ENCODE results near the gene TMLHE.
"Not testable (repeated sequence)": the region's sequence is repeated elsewhere in the genome, so short reads cannot be mapped to it uniquely, and the experiment has no call there.

Gene TMLHE, protein sequence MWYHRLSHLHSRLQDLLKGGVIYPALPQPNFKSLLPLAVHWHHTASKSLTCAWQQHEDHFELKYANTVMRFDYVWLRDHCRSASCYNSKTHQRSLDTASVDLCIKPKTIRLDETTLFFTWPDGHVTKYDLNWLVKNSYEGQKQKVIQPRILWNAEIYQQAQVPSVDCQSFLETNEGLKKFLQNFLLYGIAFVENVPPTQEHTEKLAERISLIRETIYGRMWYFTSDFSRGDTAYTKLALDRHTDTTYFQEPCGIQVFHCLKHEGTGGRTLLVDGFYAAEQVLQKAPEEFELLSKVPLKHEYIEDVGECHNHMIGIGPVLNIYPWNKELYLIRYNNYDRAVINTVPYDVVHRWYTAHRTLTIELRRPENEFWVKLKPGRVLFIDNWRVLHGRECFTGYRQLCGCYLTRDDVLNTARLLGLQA
- 3.9 to 10.2 (median 9.2) reads per million in 4 donors for total RNA-seq

DNA sequence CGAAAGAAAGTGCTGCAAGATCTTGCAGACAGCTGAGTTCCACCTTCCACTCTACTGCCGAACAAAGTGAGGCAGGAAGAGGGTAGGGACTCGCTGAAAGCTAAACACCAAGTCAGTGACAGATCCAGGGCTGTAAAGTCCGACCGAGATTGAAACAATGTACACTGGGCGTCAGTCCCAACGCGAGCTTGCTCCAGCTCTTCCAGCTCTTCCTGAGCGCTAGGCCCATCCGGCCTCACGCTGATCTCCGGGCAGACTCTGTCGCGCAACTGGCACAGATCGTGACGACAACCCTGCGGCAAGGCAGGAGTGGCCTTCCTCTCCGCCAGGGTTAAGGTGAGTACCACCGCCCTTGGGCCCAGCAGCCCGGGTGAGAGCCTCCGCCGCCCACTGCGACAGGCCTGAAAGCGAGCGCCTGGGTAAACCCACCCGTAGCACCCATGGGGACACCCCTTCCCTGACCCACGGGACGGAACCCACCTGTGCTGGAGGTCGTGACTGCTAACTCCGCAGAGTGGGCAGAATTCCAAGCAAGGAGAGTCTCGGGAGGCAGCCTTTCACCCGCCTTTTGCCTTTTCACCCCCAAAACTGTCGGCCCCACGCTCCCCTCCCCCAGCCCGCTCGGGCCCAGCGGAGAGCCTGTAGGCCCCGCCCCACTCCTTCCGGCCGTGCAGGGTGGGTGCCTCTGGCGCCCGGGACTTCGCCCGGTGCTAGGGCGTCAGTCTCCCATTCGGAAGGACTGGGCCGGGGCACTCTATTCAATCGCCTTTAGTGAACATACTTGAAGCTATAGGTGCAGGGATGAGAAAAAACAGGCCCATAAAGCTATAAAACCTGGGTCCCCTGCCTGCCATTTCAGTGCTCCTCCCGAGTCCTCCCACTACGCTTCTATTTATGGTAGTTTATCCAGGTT, at the start of gene TMLHE, which contains the start of gene SPRY3:
Gene TMLHE, minus strand, starts transcription at position 641 of the 913 bp plus-strand sequence. CDS start 67,676 bp downstream, outside the sequence.
Gene SPRY3, plus strand, starts transcription at position 275 of the 913 bp plus-strand sequence.
- DNase-seq, result peak; percentile 18 to 65 (median 39)

GRCh38 chrX:155662282-155662681, 49.5 kb upstream of the TMLHE start:
- no peak for DNase-seq

DNA sequence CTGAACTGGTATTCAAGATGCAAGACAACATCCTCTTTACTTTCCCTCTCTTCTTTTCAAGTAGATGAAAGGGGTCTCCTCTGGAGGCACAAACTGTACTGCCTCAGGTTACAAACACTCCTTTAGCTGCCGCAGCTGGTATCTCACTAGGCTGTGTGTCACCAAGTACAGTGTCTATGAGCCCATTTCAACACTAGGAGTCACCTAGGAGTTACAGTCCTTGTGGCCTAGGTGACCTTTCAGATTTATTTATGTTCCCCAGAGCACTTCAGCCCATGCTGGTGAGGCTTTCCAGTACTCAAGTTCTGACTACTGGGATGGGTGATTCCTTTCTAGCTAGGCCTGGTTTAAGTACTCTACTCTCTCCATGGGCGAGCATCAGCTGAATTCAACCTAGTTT, 32.4 kb upstream of the TMLHE start:
- DNase-seq, result no peak

GRCh38 chrX:155643240-155643639, 30.5 kb upstream of the TMLHE start:
- no peak for DNase-seq

- not testable (repeated sequence) for DNase-seq
Measured at GRCh38 chrX:155641371-155641770, 28.6 kb upstream of the TMLHE start.

GRCh38 chrX:155637714-155638113, 25.0 kb upstream of the TMLHE start:
- DNase-seq, result no peak

DNA sequence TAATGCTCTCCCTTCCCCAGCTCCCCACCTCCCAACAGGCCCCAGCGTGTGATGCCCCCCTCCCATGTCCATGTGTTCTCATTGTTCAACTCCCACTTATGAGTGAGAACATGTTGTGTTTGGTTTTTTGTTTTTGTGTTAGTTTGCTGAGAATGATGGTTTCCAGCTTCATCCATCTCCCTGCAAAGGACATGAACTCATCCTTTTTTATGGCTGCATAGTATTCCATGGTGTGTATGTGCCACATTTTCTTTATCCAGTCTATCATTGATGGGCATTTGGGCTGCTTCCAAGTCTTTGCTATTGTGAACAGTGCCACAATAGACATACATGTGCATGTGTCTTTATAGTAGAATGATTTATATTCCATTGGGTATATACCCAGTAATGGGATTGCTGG, 22.3 kb upstream of the TMLHE start:
- DNase-seq, result not testable (repeated sequence)

- peak in 1 of 5 donors; percentile 63 for DNase-seq
Measured at GRCh38 chrX:155632431-155633100, 19.8 kb upstream of the TMLHE start.

DNA sequence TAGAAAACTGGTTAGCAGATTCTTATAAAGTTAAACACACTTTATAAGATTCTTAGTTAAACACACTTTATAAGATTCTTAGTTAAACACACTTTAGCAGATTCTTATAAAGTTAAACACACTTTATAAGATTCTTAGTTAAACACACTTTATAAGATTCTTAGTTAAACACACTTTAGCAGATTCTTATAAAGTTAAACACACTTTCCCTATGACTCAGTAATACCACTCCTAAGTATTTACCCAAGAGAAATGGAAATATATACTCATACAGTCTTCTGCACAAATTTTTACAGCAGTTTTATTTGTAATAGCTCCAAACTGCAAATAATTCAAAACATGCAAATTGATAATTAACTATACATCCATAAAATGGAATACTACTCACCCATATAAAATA, 7.4 kb upstream of the TMLHE start:
- DNase-seq, result not testable (repeated sequence)

DNA sequence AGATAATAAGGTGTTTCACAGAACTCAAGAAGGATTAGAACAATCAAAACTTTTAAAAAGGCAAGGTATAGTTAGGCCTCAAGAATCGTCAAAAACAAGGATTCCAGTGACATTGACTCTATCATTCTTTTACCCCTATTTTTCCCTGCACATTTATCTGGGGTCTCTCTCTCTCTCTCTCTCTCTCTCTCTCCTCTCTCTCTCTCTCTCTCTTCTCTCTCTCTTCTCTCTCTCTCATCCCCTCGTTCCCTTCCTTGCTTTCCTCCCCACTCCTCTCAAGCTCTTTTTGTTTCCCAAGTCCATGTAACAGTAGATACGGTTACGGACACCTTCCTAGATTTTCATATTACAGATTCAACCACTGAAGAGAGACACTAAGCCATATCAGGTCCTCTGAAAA, 3.2 kb upstream of the TMLHE start:
- DNase-seq, result no peak

DNA sequence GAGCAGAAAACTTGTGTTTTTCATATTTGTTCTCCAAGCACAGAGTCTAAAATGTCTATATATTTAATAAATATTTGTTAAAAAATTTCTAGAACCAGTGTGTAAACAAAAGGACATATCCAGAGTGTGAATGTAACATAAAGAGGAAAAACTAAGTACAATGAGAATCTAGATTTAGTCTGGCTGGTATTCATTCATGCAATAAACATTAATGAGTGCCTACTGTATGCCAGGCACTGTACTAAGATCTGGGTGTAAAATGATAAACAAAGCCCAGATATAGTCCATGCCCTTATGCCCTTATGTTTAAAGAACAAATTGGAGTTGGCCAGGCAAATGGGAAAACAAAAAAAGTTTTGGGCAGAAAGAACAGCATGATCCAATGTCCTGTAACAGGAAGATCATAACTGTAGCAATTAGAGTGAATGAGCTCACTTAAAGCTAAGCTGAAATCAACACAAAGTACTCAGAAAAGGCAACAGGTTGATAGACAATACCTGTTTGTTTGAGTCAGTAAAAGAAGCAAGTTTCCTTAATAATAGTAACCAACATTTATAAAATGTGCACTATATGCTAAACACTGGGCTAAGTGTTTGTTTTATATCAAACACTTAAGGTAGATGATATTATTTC, 1.3 kb upstream of the TMLHE start:
- no peak for DNase-seq

- no peak for DNase-seq
Measured at GRCh38 chrX:155611302-155611701, 1.4 kb downstream of the TMLHE start.

DNA sequence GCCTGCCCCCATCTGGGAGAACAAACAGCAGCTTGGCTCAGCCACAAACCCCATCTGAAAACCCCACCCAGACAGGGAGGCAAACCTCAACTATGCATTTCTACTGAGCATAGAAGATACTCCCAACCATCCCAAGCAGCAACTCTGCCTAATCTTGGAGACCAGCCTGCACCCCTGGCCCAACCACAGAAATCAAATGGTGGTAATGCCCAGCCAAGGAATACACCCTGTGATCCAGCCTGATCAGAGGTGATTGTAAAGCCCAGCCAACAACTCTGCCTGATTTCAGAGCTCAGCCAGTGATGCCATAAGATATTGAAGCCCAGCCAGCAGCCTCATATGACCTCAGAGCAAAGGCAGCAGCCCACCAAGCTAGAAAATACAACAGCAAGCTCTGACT, 19.8 kb downstream of the TMLHE start:
- DNase-seq, result no peak

- DNase-seq, result no peak
Measured at GRCh38 chrX:155592331-155592730, 20.4 kb downstream of the TMLHE start.

DNA sequence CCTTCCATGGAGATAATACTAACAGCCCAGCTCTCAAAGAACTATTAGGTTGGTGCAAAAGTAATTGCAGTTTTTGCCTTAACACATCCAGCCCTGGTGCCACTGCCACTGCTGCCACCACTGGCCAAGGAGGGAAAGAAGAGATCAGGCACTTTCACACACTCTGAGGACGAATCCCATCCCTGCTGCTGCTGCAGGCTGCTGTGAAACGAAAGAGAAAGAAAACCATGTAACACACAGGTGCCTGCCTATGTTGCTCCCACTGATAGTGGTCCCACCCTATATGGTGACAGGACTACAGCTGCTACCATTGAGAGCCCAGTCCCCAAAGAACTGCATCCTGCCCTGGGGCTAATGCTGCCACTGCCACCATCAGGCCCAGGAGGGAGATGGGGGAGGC, 35.1 kb downstream of the TMLHE start:
- DNase-seq, result peak in 1 of 5 donors; percentile 2

DNA sequence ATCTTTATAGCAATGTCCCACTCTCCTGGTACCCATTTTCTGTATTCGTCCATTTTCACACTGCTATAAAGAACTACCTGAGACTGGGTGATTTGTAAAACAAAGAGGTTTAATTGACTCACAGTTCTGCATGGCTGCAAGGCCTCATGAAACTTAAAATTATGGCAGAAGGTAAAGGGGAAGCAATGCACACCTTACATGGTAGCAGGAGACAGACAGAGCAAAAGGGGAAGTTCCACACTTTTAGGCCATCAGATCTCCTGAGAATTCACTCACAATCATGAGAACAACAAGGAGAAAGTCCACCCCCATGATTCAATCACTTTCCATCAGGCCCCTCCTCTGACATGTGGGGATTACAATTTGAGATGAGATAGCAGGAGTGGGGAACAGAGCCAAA, 49.7 kb downstream of the TMLHE start:
- no peak for DNase-seq

- no peak for DNase-seq
Measured at GRCh38 chrX:155544881-155545280, 67.9 kb downstream of the TMLHE start.

GRCh38 chrX:155535866-155536265, 76.9 kb downstream of the TMLHE start:
- no peak for DNase-seq

DNA sequence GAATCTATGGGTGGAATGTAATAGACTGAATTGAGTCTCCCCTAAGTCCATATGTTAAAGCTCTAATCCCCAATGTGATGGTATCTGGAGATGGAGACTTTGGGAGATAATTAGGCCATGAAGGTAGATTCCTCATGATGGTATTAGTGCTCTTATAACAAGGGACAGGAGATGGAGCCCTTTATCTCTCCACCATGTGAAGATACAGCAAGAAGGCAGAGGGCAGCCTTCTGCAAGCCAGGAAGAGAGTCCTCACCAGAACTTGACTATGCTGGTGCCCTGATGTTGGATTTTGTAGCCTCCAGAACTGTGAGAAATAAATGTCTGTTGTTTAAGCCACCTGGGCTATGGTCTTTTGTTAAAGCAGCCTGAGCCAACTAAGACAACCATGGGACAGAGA, 78.0 kb downstream of the TMLHE start:
- DNase-seq, result no peak

GRCh38 chrX:155527023-155527422, 85.7 kb downstream of the TMLHE start:
- DNase-seq, result not testable (repeated sequence)

DNA sequence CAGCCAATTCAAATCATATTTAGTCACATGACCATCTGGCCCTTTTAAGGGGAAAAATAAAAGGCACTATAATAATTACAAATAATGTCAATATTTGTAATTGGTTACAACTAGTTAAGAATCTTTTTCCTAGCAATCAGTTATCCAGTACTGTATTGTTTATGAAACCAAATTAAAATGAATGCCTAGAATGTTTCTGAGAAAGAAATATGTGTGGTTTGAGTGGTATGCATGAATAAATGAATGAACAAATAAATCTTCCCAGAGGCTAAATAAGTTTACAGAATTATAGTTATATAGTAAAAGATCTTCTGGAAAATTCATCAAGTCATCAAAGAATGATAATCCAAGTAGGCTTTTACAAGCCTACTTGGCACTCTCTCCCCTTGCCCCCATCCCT, 98.5 kb downstream of the TMLHE start:
- no peak for DNase-seq

DNA sequence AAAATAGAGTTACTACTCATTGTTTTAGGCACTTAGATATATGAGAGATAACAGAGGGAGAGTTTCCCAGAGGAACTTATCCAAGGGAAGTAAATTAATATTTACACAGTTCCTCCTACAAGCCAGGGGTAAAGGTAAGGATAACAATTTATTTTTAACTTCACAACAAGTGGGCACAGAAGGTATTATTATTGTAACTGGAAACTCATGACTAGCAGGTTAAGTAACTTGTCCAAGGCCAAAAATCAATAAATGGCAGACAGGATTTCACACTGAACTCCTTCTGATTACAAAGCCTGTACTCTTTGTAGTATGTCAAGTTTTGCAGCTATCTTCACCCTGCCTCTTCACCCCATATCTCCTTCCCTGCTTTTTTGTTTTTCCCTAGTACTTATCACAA, 107.5 kb downstream of the TMLHE start:
- no peak for DNase-seq

Data from T-helper 1 cell (primary cell).